ENCODE results near the gene TJP2.

DNA sequence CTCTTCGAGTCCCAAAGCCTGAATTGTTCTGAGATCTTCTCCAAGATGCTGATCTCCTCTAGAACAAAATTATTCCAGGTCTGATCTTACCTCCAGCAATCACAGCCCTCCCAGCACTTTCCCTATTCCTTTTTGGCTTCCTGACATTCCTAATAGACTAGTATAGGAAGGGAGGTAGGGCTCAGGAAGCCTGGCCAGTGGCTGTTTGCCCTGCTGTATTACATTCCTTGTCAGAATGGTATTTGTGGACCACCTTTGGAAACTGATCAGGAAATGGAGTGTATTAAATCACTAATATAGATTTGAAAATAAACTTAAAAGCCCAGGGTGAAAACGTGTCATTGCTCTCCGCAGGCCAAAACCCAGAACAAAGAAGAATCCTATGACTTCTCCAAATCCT is 76.6 kb downstream of the TJP2 start:
- TF ChIP-seq, protein P1, sequence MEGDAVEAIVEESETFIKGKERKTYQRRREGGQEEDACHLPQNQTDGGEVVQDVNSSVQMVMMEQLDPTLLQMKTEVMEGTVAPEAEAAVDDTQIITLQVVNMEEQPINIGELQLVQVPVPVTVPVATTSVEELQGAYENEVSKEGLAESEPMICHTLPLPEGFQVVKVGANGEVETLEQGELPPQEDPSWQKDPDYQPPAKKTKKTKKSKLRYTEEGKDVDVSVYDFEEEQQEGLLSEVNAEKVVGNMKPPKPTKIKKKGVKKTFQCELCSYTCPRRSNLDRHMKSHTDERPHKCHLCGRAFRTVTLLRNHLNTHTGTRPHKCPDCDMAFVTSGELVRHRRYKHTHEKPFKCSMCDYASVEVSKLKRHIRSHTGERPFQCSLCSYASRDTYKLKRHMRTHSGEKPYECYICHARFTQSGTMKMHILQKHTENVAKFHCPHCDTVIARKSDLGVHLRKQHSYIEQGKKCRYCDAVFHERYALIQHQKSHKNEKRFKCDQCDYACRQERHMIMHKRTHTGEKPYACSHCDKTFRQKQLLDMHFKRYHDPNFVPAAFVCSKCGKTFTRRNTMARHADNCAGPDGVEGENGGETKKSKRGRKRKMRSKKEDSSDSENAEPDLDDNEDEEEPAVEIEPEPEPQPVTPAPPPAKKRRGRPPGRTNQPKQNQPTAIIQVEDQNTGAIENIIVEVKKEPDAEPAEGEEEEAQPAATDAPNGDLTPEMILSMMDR (IDR thresholded peaks at IDR 0.05; ENCODE audit: low read length) = no peak
- TF ChIP-seq EZH2 (IDR thresholded peaks at IDR 0.05; ENCODE audit: borderline replicate concordance, low read length) = no peak
